Stimulated activated naive CD8-positive, alpha-beta T cell treated with anti-CD3 and anti-CD28 coated beads, Interleukin-15, Interleukin-2, amounts not matched to agents 100 U/mL and 50 U/mL, for 24 hours (primary cell): ENCODE results near the gene CNKSR3.
"Not testable (repeated sequence)": the region's sequence is repeated elsewhere in the genome, so short reads cannot be mapped to it uniquely, and the experiment has no call there.

Experiments
- ATAC-seq: fragments of 150-1000 bp; cut with Tn5 transposase; one replicate; pipeline ENCODE4 v1.10.0; 2021
- DNase-seq: peaks from one replicate; pipeline ENCODE4 v3.0.0; 2021

CNKSR3 gene

DNA sequence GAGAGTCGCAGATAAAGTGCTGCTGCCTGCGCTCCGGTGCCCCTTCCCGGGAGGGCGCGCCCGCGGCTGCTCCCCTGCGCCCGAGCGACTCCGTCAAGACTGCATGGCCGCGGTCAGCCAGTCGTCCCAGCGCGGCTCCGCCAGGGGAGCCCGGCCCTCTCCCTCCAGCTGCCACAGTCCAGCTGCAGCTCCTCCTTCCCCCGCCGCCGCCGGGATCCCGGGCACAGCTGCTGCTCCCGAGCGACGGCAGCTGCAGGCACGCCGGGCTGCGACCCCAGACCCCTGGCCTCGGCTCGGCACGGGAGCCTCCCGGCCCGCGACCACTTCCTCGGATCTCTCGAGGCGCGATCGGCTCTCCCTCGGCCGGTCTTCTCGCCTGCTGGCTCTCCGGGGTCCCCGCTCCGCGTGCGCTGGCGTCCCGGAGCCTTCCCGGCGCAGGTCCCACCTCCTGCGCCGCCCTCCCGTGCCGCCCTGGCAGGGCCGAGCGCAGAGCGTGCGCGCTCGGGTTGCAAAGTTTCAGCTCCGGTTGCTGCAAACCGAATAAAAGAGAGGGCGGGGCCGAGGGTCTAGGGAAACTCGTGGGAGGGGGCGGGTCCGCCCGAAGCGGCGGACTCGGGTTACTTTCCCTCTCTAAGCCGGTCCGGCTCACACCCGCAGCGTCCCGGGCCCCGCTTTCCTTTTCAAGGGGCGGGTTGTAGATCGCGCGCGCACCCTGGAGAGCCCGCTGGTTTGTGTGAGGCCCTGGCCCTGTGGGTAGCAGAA is at the start of gene CNKSR3:
CNKSR3 (minus strand) TSS at position 542 of the 762 bp plus-strand sequence. CDS start 571 bp downstream, outside the sequence.
- ATAC-seq: peak; percentile 80
- peak; percentile 55 for DNase-seq

DNA sequence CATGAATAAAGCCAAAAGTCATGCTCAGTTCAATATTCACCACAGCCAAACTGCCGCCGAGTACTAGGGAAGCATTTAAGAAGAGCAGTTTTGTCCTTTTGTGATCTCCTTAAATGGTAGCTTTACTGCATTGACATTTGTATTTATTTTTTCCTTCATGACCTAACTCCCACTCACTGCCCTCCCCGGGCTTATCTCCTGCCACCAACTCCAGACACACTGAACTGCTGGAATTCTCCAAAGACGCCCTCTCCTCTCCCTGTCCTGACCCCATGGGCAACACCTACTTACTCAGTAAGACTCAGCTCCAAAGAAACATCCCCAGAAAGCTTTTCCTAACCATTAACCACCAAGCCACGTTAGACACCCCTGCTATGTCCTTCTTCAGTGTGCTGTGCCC is 48.5 kb upstream of the CNKSR3 start:
- DNase-seq (no peak), ATAC-seq (no peak)

DNA sequence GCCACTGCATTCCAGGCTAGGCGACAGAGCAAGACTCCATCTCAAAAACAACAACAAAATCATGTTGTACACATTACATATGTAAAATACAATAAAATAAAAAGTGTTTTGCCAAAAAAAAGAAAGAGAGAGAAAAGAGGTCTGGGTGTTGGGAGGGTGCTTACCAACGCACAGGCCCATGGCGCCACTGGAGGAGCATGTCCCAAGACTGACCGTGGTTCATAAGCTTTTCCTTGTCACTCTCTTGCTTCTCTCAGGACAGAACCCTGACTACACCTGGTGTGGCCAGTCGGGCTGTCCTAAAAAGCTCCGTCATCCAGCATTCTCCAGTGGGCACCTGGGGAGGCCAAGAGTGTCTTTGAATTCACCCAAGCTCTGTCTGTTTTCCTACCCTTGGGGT is 48.0 kb upstream of the CNKSR3 start:
- DNase-seq: no peak
- no peak for ATAC-seq

DNA sequence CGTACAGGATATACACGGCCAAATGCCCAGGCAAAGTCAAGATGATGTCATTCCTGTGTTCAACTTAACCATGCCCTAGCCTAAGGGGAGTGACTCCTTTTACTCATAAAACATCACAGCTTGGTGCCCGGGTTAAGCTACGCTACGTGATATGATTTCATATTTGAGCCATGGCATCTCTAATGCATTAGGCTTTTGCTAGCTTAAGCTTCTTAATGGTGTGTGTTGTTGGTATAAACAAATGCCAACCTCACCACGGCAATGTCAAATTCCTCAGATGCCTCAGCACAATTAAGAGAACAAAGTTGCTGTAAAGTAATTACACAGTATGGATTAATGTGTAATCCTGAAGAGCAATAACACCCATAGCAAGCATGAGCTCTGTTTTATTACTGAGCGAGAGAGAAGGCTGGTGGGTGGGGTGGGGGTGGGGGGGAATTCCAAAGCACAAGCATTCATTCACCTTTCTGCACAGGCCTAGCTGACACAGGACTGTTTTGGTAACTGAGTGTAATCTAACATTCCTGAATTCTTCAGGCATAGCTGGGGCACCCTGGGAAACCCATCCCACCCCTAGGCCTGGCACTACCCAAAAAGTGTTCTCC is 44.7 kb upstream of the CNKSR3 start:
- DNase-seq (no peak), ATAC-seq (no peak)

DNA sequence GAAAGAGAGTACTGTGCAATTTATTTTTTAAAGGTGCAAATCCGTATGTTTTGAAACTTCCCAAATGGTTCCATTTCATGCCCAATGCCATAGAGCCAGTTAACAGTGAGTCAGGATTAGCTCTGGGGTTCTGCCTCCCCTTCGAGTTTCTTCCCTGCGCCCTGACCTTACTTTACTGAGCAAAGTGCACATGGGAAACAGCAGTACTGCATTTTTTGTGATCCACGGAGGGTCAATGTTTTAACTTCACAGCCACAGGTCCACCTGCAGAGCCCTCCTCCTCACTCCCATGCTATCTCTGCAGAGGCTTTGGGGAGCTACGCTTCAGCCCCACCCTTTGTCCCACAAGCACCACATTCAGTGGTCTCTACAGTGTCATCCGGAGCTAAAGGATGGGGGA is 44.0 kb upstream of the CNKSR3 start:
- no peak for ATAC-seq
- no peak for DNase-seq

DNA sequence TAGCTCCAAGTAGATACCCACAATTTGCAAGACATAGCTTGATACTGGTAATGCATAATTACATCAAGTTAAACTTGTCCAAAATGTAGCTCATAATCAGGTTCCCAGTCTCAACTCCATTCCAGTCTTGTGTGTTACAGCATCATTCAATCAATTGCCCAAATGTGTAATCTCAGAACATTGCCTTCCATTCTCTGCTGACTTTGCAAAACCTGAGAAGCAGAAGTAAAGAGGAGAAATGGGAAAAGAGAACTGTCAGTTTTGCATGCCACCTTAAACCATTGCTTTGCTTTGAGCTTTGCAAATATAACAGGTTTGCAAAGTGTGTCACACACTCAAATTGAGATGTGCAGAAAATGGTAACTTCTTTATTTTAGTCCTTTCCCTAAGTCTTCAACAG is 40.3 kb upstream of the CNKSR3 start:
- no peak for ATAC-seq
- DNase-seq: no peak

DNA sequence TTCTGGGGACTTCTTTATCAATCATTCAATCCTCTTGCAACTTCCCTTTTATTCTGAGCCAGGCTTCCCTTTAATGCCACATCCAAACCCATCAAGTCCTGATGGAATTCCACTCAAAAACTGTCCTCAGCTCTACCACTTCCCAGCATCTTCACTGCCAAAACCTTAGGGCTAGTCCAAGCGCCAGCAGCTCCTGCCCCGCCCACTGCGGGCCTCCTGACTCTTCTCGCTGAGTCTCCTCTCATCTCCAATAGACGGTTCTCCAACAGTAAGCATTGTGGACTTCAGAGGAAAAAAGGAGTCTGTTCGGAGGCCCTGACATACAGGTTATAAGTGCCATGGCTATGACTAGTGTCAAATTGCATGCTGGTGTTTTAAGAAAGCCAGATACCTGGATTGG is 38.7 kb upstream of the CNKSR3 start:
- no peak for ATAC-seq

DNA sequence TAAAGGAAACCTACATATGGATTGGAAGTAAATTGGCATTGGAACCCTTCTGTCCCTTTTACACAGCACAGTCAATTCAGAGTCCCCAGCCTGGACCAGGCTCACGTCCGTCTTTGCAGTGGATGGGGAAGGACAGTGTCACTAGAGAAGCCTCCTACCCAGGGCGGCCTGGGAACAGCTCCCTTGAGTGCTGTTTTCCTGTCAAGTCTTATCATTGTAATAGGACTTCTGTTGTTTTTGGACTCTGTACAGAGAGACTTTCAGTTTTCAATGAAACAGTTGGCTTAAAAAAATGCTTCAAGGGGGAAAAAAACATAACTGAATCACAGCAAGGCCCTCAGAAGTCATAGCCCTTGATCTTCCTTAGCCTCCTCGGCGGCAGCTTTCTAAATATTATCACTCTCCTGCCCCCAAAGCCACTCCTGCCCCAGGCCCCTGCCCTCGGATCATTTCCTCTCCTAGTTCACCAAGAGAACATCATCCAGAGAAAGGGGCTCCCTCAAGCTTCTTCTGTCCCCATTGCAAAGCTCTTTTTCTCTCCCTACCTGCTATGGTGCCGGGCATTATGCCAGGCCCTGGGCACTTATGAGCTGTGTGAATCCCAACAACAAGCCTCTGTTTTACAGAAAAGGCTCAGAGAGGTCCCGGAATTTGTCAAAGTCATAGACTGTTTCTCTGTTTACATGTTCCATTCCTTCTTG is 37.8 kb upstream of the CNKSR3 start:
- no peak for ATAC-seq
- no peak for DNase-seq

More for the DNA sequence above, 38.7 kb upstream of the CNKSR3 start:
- DNase-seq: no peak

DNA sequence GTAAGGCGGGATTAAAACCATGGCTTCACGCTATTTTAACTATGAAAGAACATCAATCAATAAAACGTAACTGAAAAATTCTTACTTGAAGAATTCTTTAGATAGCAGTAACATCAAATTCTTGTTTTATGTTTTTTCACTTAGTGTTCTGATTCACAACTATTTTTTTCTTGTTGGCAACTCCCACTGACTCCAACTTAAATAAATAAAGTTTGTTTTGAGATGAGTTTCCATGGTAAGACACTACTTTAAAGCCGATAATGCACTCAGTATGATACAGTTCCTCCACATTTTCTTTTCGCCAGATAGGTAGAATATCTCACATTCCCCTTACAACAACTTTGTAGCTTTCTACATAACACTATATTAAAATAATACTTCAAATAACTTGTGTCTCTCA is 33.1 kb upstream of the CNKSR3 start:
- ATAC-seq (no peak), DNase-seq (no peak)

DNA sequence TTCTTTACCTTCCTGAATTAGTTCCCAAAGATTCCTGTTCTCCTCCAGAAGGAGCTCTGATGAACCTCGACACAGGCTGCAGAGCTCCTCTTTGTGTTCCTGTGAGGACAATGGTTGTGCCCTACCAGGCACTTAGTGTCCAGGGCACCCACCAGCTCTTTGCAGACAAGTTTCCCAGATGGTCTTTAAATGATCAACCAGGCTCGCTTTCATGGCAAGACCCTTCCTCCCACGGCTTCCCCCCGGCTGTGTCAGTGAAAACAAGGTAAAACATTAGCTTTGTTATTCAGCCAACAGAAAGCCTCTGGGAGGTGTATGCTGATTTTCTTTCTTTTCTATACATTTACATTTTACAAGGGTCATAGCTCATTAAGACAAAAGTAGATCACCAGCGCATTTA is 32.3 kb upstream of the CNKSR3 start:
- ATAC-seq (no peak), DNase-seq (no peak)

DNA sequence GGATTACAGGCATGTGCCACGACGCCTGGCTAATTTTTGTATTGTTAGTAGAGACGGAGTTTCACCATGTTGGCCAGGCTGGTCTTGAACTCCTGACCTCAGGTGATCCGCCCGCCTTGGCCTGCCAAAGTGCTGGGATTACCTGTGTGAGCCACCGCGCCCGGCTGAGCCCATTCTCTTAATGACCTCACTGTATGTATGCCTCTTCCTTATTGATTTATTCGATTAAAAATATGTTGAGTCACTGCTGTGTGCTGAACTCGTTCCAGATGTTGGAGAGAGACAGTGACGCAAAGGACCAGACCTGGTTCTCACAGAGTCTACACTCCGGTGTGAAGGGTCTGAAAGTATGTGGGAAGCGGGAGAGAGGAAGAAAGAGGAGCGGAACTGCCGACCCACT is 31.4 kb upstream of the CNKSR3 start:
- ATAC-seq, DNase-seq: not testable (repeated sequence)

DNA sequence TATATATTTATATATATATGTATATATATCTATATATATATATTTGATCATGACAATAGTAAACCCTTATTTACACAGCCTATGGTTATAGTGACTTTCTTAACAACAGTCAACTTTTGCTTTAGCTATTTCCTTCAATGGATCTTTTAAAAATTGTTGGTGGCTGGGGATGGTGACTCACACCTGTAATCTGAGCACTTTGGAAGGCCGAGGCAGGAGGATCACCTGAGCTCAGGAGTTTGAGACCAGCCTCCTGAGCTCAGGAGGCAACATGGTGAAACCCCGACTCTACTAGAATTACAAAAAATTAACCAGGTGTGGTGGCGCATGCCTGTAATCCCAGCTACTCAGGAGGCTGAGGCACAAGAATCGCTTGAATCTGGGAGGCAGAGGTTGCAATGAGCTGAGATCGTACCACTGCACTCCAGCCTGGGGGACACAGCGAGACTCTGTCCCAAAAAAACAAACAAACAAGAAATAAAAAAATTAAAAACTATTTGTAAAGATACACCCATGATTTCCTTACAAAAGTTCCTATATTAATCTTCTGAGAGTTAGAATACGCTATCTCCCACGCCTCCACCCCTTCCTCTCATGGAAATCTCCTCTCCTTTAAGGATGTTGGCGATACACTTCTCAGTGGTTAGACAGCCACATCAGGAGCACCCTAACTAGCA is 29.2 kb upstream of the CNKSR3 start:
- no peak for ATAC-seq
- no peak for DNase-seq

DNA sequence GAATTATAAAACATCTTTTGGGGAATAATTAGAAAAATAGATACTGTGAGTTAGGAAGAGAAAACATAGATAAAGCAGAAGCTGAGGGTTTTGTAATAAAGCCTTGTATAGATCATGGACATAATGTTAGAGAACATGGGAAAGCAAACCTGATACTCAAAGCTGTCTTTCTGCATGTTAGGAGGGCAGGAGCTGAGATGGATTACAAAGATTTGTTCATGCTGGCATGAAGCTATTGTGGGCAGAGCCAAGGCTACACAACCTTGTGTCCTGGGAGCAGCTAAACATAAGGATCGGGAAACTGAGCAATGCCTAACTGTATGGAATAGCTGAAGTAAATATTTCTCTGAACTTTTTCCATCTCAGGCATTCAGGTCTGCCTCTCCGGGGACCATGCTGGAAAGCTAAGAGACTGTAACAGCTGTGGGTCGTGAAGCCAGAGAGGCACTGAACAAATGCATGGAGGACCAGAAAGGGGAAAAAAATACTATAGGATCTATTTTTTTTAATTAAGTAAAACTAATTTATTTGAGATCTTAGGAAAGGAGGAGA is 28.2 kb upstream of the CNKSR3 start:
- ATAC-seq: no peak
- no peak for DNase-seq

DNA sequence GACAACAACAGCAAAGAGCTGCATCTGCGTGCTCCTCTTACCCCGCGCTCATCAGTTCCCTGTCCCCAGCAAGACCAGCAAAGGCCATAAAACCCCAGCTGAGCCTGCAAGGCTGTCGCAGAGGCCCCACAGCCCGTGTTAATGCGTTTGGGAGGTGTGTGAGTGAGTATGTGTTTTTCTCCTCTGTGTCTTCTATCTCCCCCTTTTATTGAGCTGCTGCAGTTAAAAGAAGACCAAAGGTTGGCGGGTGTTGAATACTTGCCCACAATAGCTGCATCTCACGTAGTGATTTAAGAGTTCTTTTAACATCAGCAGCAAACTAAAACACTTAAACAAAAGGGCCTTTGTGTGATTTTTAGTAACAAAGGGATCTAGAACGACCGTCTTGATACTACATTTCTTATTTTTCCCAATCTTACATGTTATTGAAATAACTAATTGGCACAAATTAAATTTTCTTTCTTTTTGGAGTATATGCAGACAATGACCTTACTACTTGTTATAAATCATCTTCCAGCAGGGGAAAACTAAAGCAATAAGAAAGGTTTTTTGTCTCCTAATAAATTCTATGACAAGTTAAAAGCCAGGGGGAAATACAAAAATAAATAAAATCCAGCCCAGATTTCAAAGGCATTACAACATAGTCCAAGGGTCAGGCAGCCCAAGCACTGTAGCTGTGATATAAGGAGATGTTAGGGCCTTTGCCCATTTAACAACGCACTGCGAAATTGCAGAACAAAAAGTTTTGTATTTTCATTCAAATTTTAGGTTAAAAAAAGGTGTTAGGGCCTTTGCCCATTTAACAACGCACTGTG is 27.2 kb upstream of the CNKSR3 start:
- DNase-seq (no peak), ATAC-seq (no peak)

DNA sequence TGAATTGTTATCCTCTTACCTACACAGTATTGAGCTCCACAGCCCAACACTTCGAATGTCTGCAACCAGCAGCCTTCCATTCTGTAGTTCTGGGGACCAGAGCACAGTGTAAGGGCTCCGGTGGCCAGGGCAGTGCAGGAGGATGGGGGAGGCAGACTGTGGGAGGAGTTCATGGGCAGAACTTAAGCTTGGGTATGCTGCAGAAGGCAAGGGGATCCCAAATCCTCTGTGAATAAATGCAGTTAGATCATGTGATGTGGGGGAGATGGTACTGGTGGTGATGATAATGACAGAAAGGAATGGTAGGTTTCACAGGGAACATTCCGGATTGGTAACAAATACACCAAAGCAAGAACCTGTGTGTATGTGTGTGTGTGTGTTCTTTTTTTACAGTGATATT is 26.5 kb upstream of the CNKSR3 start:
- ATAC-seq (no peak), DNase-seq (no peak)

DNA sequence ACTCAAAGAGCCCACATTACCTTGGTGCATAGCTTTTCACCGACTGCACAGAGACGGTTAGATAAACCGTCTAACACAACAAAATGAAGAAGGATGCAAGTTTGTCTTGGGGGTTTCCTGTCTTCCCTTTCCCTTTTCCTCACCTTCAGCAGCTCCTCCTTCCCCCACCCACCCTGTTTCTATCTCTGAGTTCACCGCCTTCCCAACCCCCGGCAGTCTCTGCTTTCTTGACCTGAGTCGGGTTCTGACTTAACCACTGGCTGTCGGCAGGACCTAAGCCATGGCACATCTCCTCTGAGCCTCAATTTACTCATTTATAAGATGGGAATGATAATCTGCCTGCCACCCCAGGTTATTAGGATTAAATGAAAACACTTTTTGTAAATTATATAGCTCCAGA is 25.8 kb upstream of the CNKSR3 start:
- ATAC-seq: no peak
- no peak for DNase-seq

DNA sequence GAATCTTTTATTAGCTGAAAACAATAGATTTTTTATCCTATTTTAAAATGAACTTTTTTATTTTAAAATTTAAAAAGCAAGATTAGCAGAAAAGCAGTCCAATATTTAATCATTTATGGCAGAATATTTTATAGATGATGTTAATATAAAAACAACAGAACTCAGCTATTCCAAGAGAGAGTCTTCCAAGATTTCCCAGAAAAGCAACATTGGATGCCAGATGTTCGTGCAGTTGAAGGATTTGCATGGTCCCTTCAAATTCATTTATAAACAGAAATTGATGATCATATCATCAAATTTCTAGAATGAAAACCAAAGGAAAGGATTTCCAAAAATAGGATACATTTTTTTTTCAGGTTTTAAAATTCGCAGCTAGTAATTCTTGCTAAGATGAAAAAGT is 25.4 kb upstream of the CNKSR3 start:
- ATAC-seq (no peak), DNase-seq (no peak)

DNA sequence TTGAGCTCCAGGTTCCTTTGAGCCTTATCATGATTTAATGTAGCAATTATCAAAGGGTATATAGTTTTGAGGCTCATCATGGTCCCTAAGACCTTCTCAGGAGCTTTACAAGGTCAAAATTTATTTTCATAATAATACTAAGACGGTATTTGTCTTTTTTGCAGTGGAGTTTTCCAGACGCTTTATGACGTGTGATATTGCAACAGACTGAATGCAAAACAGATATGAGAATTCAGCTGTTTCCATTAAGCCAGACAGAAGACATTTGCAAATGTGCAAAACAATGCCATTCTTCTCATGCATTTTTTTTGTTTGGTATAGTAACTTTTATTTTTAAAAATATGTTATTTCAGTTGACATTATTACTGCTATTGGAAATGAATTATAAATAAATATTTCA is 24.7 kb upstream of the CNKSR3 start:
- no peak for DNase-seq
- no peak for ATAC-seq

DNA sequence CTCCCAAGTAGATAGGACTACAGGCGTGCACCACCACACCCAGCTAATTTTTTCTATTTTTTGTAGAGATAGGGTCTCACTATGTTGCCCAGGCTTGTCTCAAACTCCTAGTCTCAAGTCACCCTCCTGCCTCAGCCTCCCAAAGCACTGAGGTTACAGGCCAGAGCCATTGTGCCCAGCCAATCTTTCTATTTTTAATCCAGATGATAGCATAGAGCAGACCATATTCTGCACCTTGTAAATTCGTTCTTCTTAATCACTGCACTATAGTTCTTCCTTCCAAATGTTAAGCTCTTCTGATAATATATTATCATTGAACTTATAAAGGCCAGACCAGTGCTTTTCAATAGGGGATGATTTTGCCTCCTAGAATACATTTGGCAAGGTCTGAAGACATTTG is 24.0 kb upstream of the CNKSR3 start:
- no peak for DNase-seq
- ATAC-seq: no peak

DNA sequence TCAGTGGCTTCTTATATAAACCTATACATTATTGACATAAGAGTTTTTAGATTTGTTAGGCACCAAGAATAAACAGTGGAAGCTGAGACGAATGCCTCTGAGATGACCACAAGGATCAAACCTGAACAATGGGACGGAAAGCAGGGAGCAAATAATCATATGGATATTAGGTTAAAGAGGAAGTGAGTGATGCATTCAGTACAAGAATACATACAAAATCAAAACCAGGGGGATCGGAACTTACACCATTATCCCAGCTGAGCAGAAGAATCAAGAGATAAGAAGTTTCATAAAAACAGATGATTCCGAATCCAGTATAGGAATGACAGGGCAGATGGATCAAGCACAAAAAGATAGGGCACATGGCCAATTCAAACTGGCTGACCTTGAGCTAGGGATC is 21.9 kb upstream of the CNKSR3 start:
- ATAC-seq (no peak), DNase-seq (no peak)

DNA sequence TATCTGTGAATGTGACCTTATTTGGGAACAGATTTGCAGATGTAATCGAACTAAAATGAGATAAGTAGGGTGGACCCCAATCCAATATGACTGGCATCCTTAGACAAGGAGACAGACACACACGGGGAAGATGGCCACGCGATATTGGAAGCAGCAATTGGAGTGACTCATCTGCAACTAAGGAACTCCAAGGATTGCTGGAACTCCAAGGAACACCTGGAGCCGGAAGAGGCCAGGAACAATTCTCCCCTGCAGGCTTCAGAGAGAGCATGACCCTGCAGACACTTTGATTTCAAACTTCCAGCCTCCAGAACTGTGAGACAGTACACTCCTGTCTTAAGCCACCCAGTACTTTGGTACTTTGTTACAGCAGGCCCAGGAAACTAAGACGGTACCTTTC is 19.5 kb upstream of the CNKSR3 start:
- ATAC-seq (no peak), DNase-seq (no peak)
